GM19372 (cell line): Measurements from ENCODE around the gene LMOD3.
A peak's percentile ranks its signal among the peaks of the same experiment; 100 is the strongest.

Source experiments
- ATAC-seq: cut with Tn5 transposase; IDR thresholded peaks from one replicate; pipeline ENCODE4 v1.9.1; 2021; ENCODE audit warnings: mild to moderate bottlenecking, low read depth, moderate library complexity; ENCODE audit not compliant: unreplicated experiment

The LMOD3 gene

GRCh38 chr3:69095636-69096035, 26.8 kb downstream of the LMOD3 start:
- ATAC-seq = no peak

GRCh38 chr3:69094467-69095205, 27.8 kb downstream of the LMOD3 start:
- ATAC-seq = no peak

- peak; percentile 57 for ATAC-seq
Measured at GRCh38 chr3:69092030-69092516, 30.3 kb downstream of the LMOD3 start.

GRCh38 chr3:69091389-69092029, 30.9 kb downstream of the LMOD3 start:
- ATAC-seq = no peak

- no peak for ATAC-seq
Measured at GRCh38 chr3:69090021-69090420, 32.4 kb downstream of the LMOD3 start.

- no peak for ATAC-seq
Measured at GRCh38 chr3:69088063-69088462, 34.3 kb downstream of the LMOD3 start.

GRCh38 chr3:69087030-69087791, 35.2 kb downstream of the LMOD3 start:
- ATAC-seq = no peak

GRCh38 chr3:69085833-69086722, 36.3 kb downstream of the LMOD3 start:
- ATAC-seq = no peak

GRCh38 chr3:69085168-69085832, 37.1 kb downstream of the LMOD3 start:
- ATAC-seq = peak; percentile 1

- ATAC-seq = peak; percentile 54
Measured at GRCh38 chr3:69084326-69085167, 37.8 kb downstream of the LMOD3 start, which contains the start of gene ARL6IP5. Gene ARL6IP5, plus strand, starts transcription at chr3:69084937. Its CDS starts 111 bp downstream, at chr3:69085048.

- peak; percentile 45 for ATAC-seq
Measured at GRCh38 chr3:69082805-69083204, 39.6 kb downstream of the LMOD3 start.

GRCh38 chr3:69082361-69082760, 40.0 kb downstream of the LMOD3 start:
- no peak for ATAC-seq

GRCh38 chr3:69081583-69082262, 40.7 kb downstream of the LMOD3 start:
- ATAC-seq = no peak

GRCh38 chr3:69080233-69080920, 42.0 kb downstream of the LMOD3 start, which contains the start of gene UBA3:
Gene UBA3, minus strand, starts transcription at chr3:69080365. Its CDS starts 12 bp downstream, at chr3:69080353.
- ATAC-seq = peak; percentile 42

GRCh38 chr3:69079269-69080159, 42.9 kb downstream of the LMOD3 start:
- ATAC-seq = peak; percentile 20

GRCh38 chr3:69072928-69073327, 49.5 kb downstream of the LMOD3 start:
- ATAC-seq = no peak
